Midbrain (tissue), 1 donor: ENCODE data around the gene MX2.
"Not testable (repeated sequence)": the region's sequence is repeated elsewhere in the genome, so short reads cannot be mapped to it uniquely, and the experiment has no call there.

Experiments used
- DNase-seq: peaks from one replicate; lab custom pipeline; 2025; lab: John Stamatoyannopoulos, UW

Gene MX2

GRCh38 chr21:41361786-41362604 is at the start of gene MX2:
Gene MX2 (plus strand): TSS chr21:41362027. CDS start chr21:41376907, 14,880 bp downstream.
- no peak for DNase-seq

- not testable (repeated sequence) for DNase-seq
Observed at GRCh38 chr21:41313285-41314164, 48.3 kb upstream of the MX2 start.

- no peak for DNase-seq
Observed at GRCh38 chr21:41315726-41316125, 46.1 kb upstream of the MX2 start.

- no peak for DNase-seq
Observed at GRCh38 chr21:41316200-41317062, 45.4 kb upstream of the MX2 start, which contains the start of gene FAM3B. Gene FAM3B (plus strand): TSS chr21:41316801. CDS start chr21:41316880, 79 bp downstream.

DNA sequence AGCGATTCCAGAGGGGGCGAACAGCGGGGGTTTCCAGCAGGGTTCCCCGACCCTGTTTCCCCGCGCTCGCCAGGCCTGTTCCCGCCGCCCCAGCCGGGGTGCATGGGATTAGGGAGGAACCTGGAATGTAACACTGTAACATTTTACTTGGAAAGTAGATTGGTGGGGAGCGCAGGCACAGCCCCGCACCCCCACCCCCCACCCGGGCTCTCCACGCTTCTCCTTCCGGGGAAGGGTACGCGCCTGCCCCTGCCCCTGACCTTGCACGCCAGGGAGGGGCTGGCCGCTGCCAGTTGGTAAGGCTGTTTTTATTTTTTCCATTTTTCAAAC is 44.8 kb upstream of the MX2 start:
- DNase-seq, result no peak

DNA sequence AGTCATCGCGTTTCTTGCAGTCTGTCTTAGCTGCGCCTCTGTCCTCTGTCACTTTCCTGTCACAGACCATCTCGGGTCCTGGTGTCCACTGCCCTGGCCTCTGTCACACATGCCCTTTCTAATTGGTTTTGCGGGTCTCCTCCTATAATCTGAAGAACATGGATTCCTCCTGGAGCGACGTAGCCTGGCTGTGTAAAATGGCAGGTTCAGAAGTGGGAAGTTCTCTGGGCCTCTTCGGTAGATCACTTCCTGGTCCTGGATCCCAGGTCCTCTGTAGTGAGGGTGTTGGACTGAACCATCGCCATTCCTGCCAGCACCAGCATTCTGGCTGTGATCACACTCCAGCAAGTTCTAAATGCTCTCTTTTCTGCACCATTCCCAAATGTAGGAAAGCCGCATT is 44.4 kb upstream of the MX2 start:
- DNase-seq, result no peak

GRCh38 chr21:41318218-41318617 is 43.6 kb upstream of the MX2 start:
- no peak for DNase-seq

- DNase-seq, result no peak
Observed at GRCh38 chr21:41319273-41319672, 42.6 kb upstream of the MX2 start.

- no peak for DNase-seq
Observed at GRCh38 chr21:41321211-41321907, 40.5 kb upstream of the MX2 start.

DNA sequence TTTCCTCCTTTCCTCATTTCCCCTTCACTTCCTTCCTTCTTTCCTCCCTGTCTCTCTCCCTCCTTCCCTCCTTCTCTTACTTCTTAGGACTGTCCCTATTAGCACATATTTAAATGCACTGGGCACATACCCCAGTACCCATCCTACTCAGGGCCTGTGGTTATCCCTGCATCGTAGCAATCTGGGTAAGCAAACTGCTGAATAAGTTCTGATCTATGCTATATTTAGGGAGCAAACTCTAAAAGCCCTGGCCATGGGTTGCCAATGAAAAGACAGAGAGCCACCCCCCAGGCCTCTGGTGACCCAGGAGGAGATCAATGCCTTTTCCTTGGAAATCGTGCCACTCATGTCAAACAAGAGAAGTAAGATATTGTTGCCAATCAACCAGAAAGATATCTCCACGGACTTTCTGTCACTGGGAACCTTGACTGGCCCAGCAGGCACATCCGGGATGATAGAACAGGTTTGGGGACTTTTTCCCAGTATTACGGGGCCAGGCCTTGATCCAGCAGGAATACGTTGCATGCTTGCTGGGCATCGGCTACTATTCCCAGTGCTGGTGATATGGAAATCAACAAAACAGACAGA is 39.8 kb upstream of the MX2 start:
- DNase-seq, result no peak

- DNase-seq, result no peak
Observed at GRCh38 chr21:41322496-41323382, 39.1 kb upstream of the MX2 start.

DNA sequence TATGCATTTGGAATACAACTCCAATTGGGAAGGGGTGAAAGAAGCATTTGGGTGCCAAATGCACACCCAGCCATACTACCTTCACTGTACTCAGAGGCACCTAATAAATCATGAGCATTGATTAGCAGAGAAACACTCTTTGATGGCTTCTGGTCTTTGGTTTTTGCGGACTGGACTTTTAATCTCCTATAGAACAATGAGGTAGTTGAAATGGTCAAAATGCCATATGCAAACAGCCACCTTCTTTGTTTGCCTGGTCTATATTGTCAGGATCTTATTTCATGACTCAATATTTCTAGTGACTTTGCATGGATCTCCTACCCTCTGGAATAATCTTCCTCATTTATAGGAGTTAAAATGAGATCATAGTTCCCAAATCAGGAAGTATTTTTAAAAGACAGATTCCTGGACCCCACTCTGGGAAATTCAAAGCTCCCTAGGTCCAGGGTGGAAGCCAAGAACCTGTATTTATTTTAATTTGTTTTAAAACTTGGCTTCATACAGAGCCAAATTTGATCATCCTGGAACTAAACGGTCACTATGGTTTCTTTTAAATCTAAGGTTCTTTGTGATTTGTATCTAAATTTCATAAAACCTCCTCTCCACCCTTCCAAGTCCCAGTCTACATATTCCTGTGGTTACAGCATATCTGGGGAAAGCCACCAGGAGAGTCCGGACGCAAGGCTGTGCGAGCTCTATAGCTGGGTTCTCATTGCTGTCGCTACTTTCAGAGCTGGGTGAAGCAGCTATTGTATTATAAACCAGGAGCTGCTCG is 36.5 kb upstream of the MX2 start:
- no peak for DNase-seq

GRCh38 chr21:41326414-41327080 is 35.3 kb upstream of the MX2 start:
- no peak for DNase-seq

DNA sequence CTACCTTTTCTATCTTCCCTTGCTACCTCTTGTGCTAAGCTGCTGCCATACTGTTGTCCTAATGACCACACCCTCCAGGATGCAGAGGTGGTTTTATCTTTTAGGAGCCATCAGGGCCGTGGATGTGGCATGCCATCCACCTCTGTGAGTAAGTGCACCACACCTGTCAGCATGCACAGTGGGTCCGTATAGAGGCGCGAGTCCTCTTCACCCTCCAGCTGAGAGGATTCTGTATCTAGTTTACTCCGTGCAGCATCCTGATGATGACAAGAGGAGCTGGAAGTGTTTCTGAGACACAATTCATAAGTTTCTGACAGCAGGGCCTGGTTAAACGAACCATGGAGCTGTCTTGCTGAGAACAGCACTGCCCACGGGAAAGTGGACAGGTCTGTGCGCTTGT is 34.1 kb upstream of the MX2 start:
- no peak for DNase-seq

- no peak for DNase-seq
Observed at GRCh38 chr21:41328660-41329607, 32.9 kb upstream of the MX2 start.

DNA sequence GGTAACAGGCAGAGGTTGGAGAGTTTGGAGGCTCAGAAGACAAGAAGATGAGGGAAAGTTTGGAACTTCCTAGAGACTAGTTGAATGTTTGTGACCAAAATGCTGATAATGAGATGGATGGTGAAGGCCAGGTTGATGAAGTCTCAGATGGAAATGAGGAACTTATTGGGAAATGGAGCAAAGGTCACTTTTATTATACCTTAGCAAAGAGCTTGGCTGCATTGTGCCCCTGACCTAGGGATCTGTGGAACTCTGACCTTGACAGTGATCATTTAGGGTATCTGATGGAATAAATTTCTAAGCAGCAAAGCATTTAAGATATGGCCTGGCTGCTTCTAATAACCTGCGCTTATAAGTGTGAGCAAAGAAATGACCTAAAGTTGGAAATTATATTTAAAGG is 28.1 kb upstream of the MX2 start:
- DNase-seq, result no peak

- DNase-seq, result no peak
Observed at GRCh38 chr21:41337515-41337914, 24.3 kb upstream of the MX2 start.

DNA sequence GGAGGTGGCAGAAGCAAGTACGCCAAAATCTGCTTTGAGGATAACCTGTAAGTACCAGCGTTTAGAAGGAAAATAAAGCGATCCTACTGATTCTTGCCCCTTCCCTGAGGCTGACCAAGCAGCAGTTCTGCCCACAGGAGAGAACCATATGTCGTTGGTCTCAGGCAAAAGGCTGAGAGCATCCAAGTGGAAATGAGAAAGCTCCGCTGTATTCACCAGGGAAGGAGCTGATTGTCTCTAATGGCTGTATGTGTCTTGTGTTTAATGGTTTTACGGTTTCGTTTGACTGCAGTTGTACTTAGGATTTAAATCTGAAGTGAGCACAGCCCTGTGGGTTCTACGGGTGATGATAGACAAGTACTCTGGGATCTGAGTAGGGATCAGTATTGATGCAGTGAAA is 23.4 kb upstream of the MX2 start:
- DNase-seq, result no peak
